CD14-positive monocyte (primary cell): ENCODE measurements around the gene ITGB8. TPM values are rescaled to one million over a fixed set of nuclear protein-coding genes. Genes with fewer than 3 reads are reported as not detected.

ENCODE experiments used
- DNase-seq, 3 donors: peaks; one replicate each; pipeline ENCODE4 v3.0.0-alpha.2; 2011 to 2022
- H2AFZ ChIP-seq: 2 replicates; pipeline ENCODE4 v1.6.0; 2012; ENCODE audit warnings: mild to moderate bottlenecking, low read depth, low read length, inconsistent platforms; ENCODE audit not compliant: insufficient read depth, poor library complexity, severe bottlenecking
- H3K27ac ChIP-seq, 2 donors: 1 replicate in 1 of 2; 2 replicates in 1 of 2; pipeline ENCODE4 v1.5.1; 2012 to 2013; ENCODE audit warnings: low read length in 2 of 2, control low read depth in 1 of 2, inconsistent platforms in 1 of 2, low read depth in 1 of 2, mild to moderate bottlenecking in 1 of 2
- H3K27me3 ChIP-seq, 2 donors: one replicate each; pipeline versions ENCODE4 v1.6.0 to v1.6.1; 2011 to 2013; ENCODE audit warnings: low read length in 2 of 2; ENCODE audit not compliant: control insufficient read depth in 2 of 2, insufficient read depth in 2 of 2
- H3K36me3 ChIP-seq, 2 donors: replicated peaks in 1 of 2; 1 replicate in 1 of 2; 2 replicates in 1 of 2; pipeline versions ENCODE4 v1.5.1 to v1.6.1; 2012 to 2013; ENCODE audit warnings: low read length in 2 of 2, control low read depth in 1 of 2, inconsistent platforms in 1 of 2, mild to moderate bottlenecking in 1 of 2; ENCODE audit not compliant: insufficient read depth in 2 of 2, control insufficient read depth in 1 of 2
- H3K4me1 ChIP-seq, 2 donors: 1 replicate in 1 of 2; 2 replicates in 1 of 2; pipeline versions ENCODE4 v1.5.1 to v1.6.1; 2012 to 2013; ENCODE audit warnings: low read length in 2 of 2, control low read depth in 1 of 2, inconsistent platforms in 1 of 2, mild to moderate bottlenecking in 1 of 2, moderate library complexity in 1 of 2; ENCODE audit not compliant: insufficient read depth in 2 of 2, control insufficient read depth in 1 of 2
- H3K4me2 ChIP-seq: replicated peaks from 2 replicates; pipeline ENCODE3; 2012; ENCODE audit warnings: low read length, moderate library complexity, mild to moderate bottlenecking; ENCODE audit not compliant: poor library complexity, severe bottlenecking; ENCODE audit errors: extremely low read depth
- H3K4me3 ChIP-seq, 3 experiments: fragments of 200-600 bp in 1 of 3; sonication (generic) in 1 of 3; replicated peaks in 1 of 3; 1 replicate in 2 of 3; 2 replicates in 1 of 3; pipeline ENCODE4 v1.5.1; 2011 to 2013; ENCODE audit warnings: low read length in 3 of 3, mild to moderate bottlenecking in 3 of 3, control low read depth in 2 of 3, low read depth in 2 of 3, inconsistent platforms in 1 of 3, moderate library complexity in 1 of 3
- H3K79me2 ChIP-seq: 2 replicates; pipeline ENCODE4 v1.6.0; 2012; ENCODE audit warnings: mild to moderate bottlenecking, control low read depth, inconsistent platforms, low read length, moderate library complexity; ENCODE audit not compliant: insufficient read depth
- H3K9ac ChIP-seq: 2 replicates; pipeline ENCODE4 v1.6.0; 2017; ENCODE audit warnings: low read length, mild to moderate bottlenecking; ENCODE audit not compliant: insufficient read depth, poor library complexity, severe bottlenecking
- H3K9me3 ChIP-seq, 2 donors: replicated peaks in 1 of 2; 1 replicate in 1 of 2; 2 replicates in 1 of 2; pipeline versions ENCODE4 v1.5.1 to v1.6.1; 2012 to 2013; ENCODE audit warnings: low read length in 2 of 2, control low read depth in 1 of 2; ENCODE audit not compliant: control insufficient read depth in 1 of 2, insufficient read depth in 1 of 2
- H4K20me1 ChIP-seq: 2 replicates; pipeline ENCODE4 v1.6.0; 2012; ENCODE audit warnings: mild to moderate bottlenecking, low read length, control low read depth, moderate library complexity; ENCODE audit not compliant: insufficient read depth
- H3K27ac Mint-ChIP-seq, 7 donors: one replicate each; pipeline ENCODE4 v1.8.0; 2020; ENCODE audit warnings: mild to moderate bottlenecking in 7 of 7, mixed read lengths in 7 of 7, moderate library complexity in 6 of 7, inconsistent platforms in 2 of 7
- H3K27me3 Mint-ChIP-seq, 3 donors: one replicate each; pipeline ENCODE4 v1.8.0; 2021 to 2022; ENCODE audit warnings: low read depth in 3 of 3, mild to moderate bottlenecking in 3 of 3, mixed read lengths in 3 of 3, moderate library complexity in 3 of 3, inconsistent platforms in 1 of 3
- H3K36me3 Mint-ChIP-seq, 2 donors: one replicate each; pipeline ENCODE4 v1.8.0; 2020; ENCODE audit warnings: mixed read lengths in 2 of 2, inconsistent platforms in 1 of 2, mild to moderate bottlenecking in 1 of 2
- H3K4me1 Mint-ChIP-seq: one replicate; pipeline ENCODE4 v1.8.0; 2020; ENCODE audit warnings: mild to moderate bottlenecking, mixed read lengths
- H3K4me3 Mint-ChIP-seq, 2 donors: one replicate each; pipeline ENCODE4 v1.8.0; 2020; ENCODE audit warnings: mild to moderate bottlenecking in 2 of 2, mixed read lengths in 2 of 2, moderate library complexity in 1 of 2
- H3K9me3 Mint-ChIP-seq, 7 donors: one replicate each; pipeline ENCODE4 v1.8.0; 2020 to 2022; ENCODE audit warnings: mixed read lengths in 7 of 7, mild to moderate bottlenecking in 6 of 7, moderate library complexity in 6 of 7, inconsistent platforms in 2 of 7
- CTCF ChIP-seq: fragments of 200-600 bp; IDR thresholded peaks from one replicate; pipeline ENCODE4 v1.8.0; 2022; ENCODE audit warnings: antibody characterized with exemption, mild to moderate bottlenecking
- WGBS: methylation state at CpG from one replicate; pipeline ENCODE4 v1.1.5; 2013; ENCODE audit warnings: missing lambda C conversion rate; ENCODE audit not compliant: insufficient coverage; 5-methylcytosine and 5-hydroxymethylcytosine counted together
- intact Hi-C, 2 donors: fragments of 100-400 bp; cut with micrococcal nuclease; formaldehyde crosslinking; loops; one replicate each; pipeline versions ENCODE4 v1.15.0 to v1.15.1; 2023
- polyA plus RNA-seq, 3 donors: library from polyadenylated mRNA; depleted of rRNA in 1 of 3; unstranded in 2 of 3; stranded (reverse) in 1 of 3; fragments of 300-500 nt in 2 of 3; fragments of >200 nt in 1 of 3; fragmentation: Illumina TruSeq in 2 of 3; gene quantifications; 1 replicate in 2 of 3; 2 replicates in 1 of 3; pipeline ENCODE4 v1.2.3, GENCODE V29; 2012 to 2021

The ITGB8 gene
- polyA plus RNA-seq, 3 donors = 0.01 to 0.28 (median 0.19) TPM

GRCh38 chr7:20403331-20403730 lies 72.6 kb downstream of the ITGB8 start:
- H3K36me3 Mint-ChIP-seq = no peaks in the 10 kb centered on the region
- peaks cover 14 to 16% of the 10 kb centered on the region in 2 donors for H3K4me1 ChIP-seq

GRCh38 chr7:20404320-20404719 lies 73.6 kb downstream of the ITGB8 start:
- Mint-ChIP-seq H3K27me3 (peaks cover 0 to 1% (median 0%) of the 10 kb centered on the region in 3 donors), H3K4me3 (no peak overlapping the region), H3K9me3 (no peaks in the 10 kb centered on the region), H3K36me3 (no peaks in the 10 kb centered on the region), H3K4me1 (peaks cover 17% of the 10 kb centered on the region), H3K27ac (peak overlapping the region in 1 of 7 donors; percentile 16)
- DNase-seq = no peak
- H3K79me2 ChIP-seq = no peaks in the 10 kb centered on the region
- no peaks in the 10 kb centered on the region for H3K9me3 ChIP-seq
- peaks cover 18 to 22% of the 10 kb centered on the region in 2 donors for H3K4me1 ChIP-seq
- H3K27ac ChIP-seq = no peak overlapping the region
- no peak overlapping the region for H3K9ac ChIP-seq
- H4K20me1 ChIP-seq = no peaks in the 10 kb centered on the region
- no peak overlapping the region for H2AFZ ChIP-seq
- no peak for TF ChIP-seq CTCF
- no peaks in the 10 kb centered on the region for H3K36me3 ChIP-seq
- H3K4me2 ChIP-seq = no peak overlapping the region
- no peak overlapping the region for H3K4me3 ChIP-seq
- H3K27me3 ChIP-seq = no peaks in the 10 kb centered on the region
- intact Hi-C loops = no loop called here
- WGBS = 98% methylated on average over 5 of the region's 6 CpGs

More at GRCh38 chr7:20403331-20403730, 72.6 kb downstream of the ITGB8 start:
- H3K4me3 Mint-ChIP-seq = no peak overlapping the region
- intact Hi-C loops = no loop called here
- DNase-seq = no peak
- peak overlapping the region in 3 of 7 donors; percentile 4 to 33 (median 32) for H3K27ac Mint-ChIP-seq
- 84% methylated on average over 2 of the region's 3 CpGs for WGBS
- no peaks in the 10 kb centered on the region for H3K9me3 Mint-ChIP-seq
- H3K9ac ChIP-seq = no peak overlapping the region
- no peaks in the 10 kb centered on the region for H3K9me3 ChIP-seq
- H3K4me3 ChIP-seq = no peak overlapping the region
- H3K79me2 ChIP-seq = no peaks in the 10 kb centered on the region
- no peak overlapping the region for H2AFZ ChIP-seq
- TF ChIP-seq CTCF = no peak
- no peak overlapping the region for H3K4me2 ChIP-seq
- H3K36me3 ChIP-seq = no peaks in the 10 kb centered on the region
- H4K20me1 ChIP-seq = no peaks in the 10 kb centered on the region
- H3K27me3 ChIP-seq = no peaks in the 10 kb centered on the region
- H3K27ac ChIP-seq = no peak overlapping the region
- peaks cover 13% of the 10 kb centered on the region for H3K4me1 Mint-ChIP-seq
- peaks cover 0 to 1% (median 0%) of the 10 kb centered on the region in 3 donors for H3K27me3 Mint-ChIP-seq
